SK-N-SH (cell line): Measurements from ENCODE around the gene PPP1R1A. TPM values are rescaled to one million over a fixed set of nuclear protein-coding genes. Genes with fewer than 3 reads are reported as not detected.

ENCODE experiments used
- CTCF ChIA-PET: fragments of 300-600, 350-600 bp; formaldehyde crosslinking; extraction: SDS; loops from one replicate; lab custom pipeline; 2021; lab: Yijun Ruan, JAX
- POLR2A ChIA-PET: fragments of 350-600 bp; sonication (Branson Sonifier 250); formaldehyde crosslinking; extraction: SDS; loops from one replicate; lab custom pipeline; 2020; ENCODE audit warnings: antibody characterized with exemption, inconsistent platforms; lab: Yijun Ruan, JAX
- DNase-seq: peaks from one replicate; pipeline ENCODE4 v3.0.0; 2012
- H2AFZ ChIP-seq: fragments of 200-600 bp; sonication (generic); 2 replicates; pipeline ENCODE4 v1.8.1; 2016; ENCODE audit warnings: antibody characterized with exemption, mild to moderate bottlenecking, low read depth
- H3F3A ChIP-seq: fragments of 200-600 bp; sonication (generic); replicated peaks from 2 replicates; pipeline ENCODE3; 2016; ENCODE audit warnings: antibody characterized with exemption, mild to moderate bottlenecking; ENCODE audit not compliant: insufficient read depth
- H3K27ac ChIP-seq, 2 experiments: fragments of 200-500 bp in 1 of 2; fragments of 200-600 bp in 1 of 2; sonication (Bioruptor generic) in 1 of 2; sonication (generic), shearing (Covaris generic) in 1 of 2; 2 replicates each; pipeline versions ENCODE4 v1.5.1 to v1.6.1; 2014 to 2016; ENCODE audit warnings: low read depth in 2 of 2, inconsistent platforms in 1 of 2, low read length in 1 of 2, mild to moderate bottlenecking in 1 of 2, mixed read lengths in 1 of 2
- H3K27me3 ChIP-seq: fragments of 200-600 bp; sonication (generic), shearing (Covaris generic); 2 replicates; pipeline ENCODE4 v1.6.1; 2016; ENCODE audit warnings: mixed run types; ENCODE audit not compliant: insufficient read depth
- H3K36me3 ChIP-seq, 2 experiments: fragments of 200-500 bp in 1 of 2; fragments of 200-600 bp in 1 of 2; sonication (Bioruptor generic) in 1 of 2; sonication (generic) in 1 of 2; replicated peaks in 1 of 2; 2 replicates each; pipeline versions ENCODE3 to v1.5.1; 2014 to 2016; ENCODE audit warnings: low read length in 1 of 2, mild to moderate bottlenecking in 1 of 2; ENCODE audit not compliant: insufficient read depth in 2 of 2, control insufficient read depth in 1 of 2
- H3K4me1 ChIP-seq, 2 experiments: fragments of 200-500 bp in 1 of 2; fragments of 200-600 bp in 1 of 2; sonication (Bioruptor generic) in 1 of 2; sonication (generic), shearing (Covaris generic) in 1 of 2; 2 replicates each; pipeline versions ENCODE4 v1.5.1 to v1.6.1; 2014 to 2016; ENCODE audit warnings: low read depth in 1 of 2, low read length in 1 of 2, mixed run types in 1 of 2; ENCODE audit not compliant: insufficient read depth in 2 of 2, control insufficient read depth in 1 of 2
- H3K4me2 ChIP-seq: fragments of 200-600 bp; sonication (generic), shearing (Covaris generic); 2 replicates; pipeline ENCODE4 v1.6.1; 2017; ENCODE audit warnings: mixed run types
- H3K4me3 ChIP-seq, 2 experiments: fragments of 200-500 bp in 1 of 2; fragments of 200-600 bp in 1 of 2; sonication (Bioruptor generic) in 1 of 2; sonication (generic), shearing (Covaris generic) in 1 of 2; 2 replicates each; pipeline versions ENCODE4 v1.5.1 to v1.8.1; 2014 to 2016; ENCODE audit warnings: low read depth in 2 of 2, inconsistent platforms in 1 of 2, low read length in 1 of 2, mild to moderate bottlenecking in 1 of 2, mixed read lengths in 1 of 2, moderate library complexity in 1 of 2
- H3K79me2 ChIP-seq: fragments of 200-600 bp; sonication (generic); 2 replicates; pipeline ENCODE4 v1.8.1; 2017; ENCODE audit warnings: mild to moderate bottlenecking; ENCODE audit not compliant: insufficient read depth
- H3K9ac ChIP-seq: fragments of 200-600 bp; sonication (generic); 2 replicates; pipeline ENCODE4 v1.6.1; 2017; ENCODE audit warnings: mixed run types
- H3K9me2 ChIP-seq: fragments of 200-600 bp; sonication (generic); 2 replicates; pipeline ENCODE4 v1.6.1; 2017; ENCODE audit warnings: mixed run types
- H3K9me3 ChIP-seq: fragments of 200-600 bp; sonication (generic); 2 replicates; pipeline ENCODE4 v1.6.1; 2017; ENCODE audit warnings: mixed run types, mild to moderate bottlenecking, moderate library complexity
- H4K20me1 ChIP-seq: fragments of 200-600 bp; sonication (generic); 2 replicates; pipeline ENCODE4 v1.6.1; 2017; ENCODE audit warnings: mild to moderate bottlenecking, mixed run types; ENCODE audit not compliant: insufficient read depth
- CHD2 ChIP-seq: fragments of 150-350 bp; IDR thresholded peaks from 2 replicates; pipeline ENCODE4 v1.6.1; 2018; ENCODE audit warnings: low read length; ENCODE audit not compliant: partially characterized antibody
- ELF1 ChIP-seq: IDR thresholded peaks from 2 replicates; pipeline ENCODE4 v1.4.0; 2012
- EP300 ChIP-seq, 2 experiments: IDR thresholded peaks; 2 replicates each; pipeline versions ENCODE4 v1.4.0 to v1.6.1; 2012; ENCODE audit warnings: borderline replicate concordance in 1 of 2, low read depth in 1 of 2, low read length in 1 of 2
- FOXJ3 ChIP-seq: sonication (generic); formaldehyde crosslinking; IDR thresholded peaks from 2 replicates; pipeline ENCODE4 v1.5.1; 2020; ENCODE audit warnings: mild to moderate bottlenecking, missing genetic modification reagents
- FOXM1 ChIP-seq: IDR thresholded peaks from 2 replicates; pipeline ENCODE4 v1.4.0; 2012; ENCODE audit warnings: low read depth, mild to moderate bottlenecking
- GATA2 ChIP-seq: sonication (generic); formaldehyde crosslinking; IDR thresholded peaks from 2 replicates; pipeline ENCODE4 v1.5.0; 2020; ENCODE audit warnings: mild to moderate bottlenecking, missing genetic modification reagents
- JUND ChIP-seq: IDR thresholded peaks from 2 replicates; pipeline ENCODE4 v1.4.0; 2012
- MXI1 ChIP-seq: IDR thresholded peaks from 2 replicates; pipeline ENCODE4 v1.6.1; 2012; ENCODE audit warnings: mild to moderate bottlenecking, low read depth, low read length, improper control_type of control experiment
- NRF1 ChIP-seq: IDR thresholded peaks from 2 replicates; pipeline ENCODE4 v1.6.1; 2012; ENCODE audit warnings: low read depth, mild to moderate bottlenecking, low read length
- POLR2AphosphoS5 ChIP-seq: IDR thresholded peaks from 2 replicates; pipeline ENCODE4 v1.6.1; 2012; ENCODE audit warnings: low read depth, low read length
- RFX5 ChIP-seq: IDR thresholded peaks from 2 replicates; pipeline ENCODE4 v1.6.1; 2012; ENCODE audit warnings: mild to moderate bottlenecking, improper control_type of control experiment, low read length
- SIN3A ChIP-seq: IDR thresholded peaks from 2 replicates; pipeline ENCODE4 v1.6.1; 2012; ENCODE audit warnings: low read depth, mild to moderate bottlenecking, low read length, moderate library complexity, borderline replicate concordance
- SMC3 ChIP-seq: IDR thresholded peaks from 2 replicates; pipeline ENCODE4 v1.6.1; 2012; ENCODE audit warnings: low read depth, low read length, improper control_type of control experiment
- TCF12 ChIP-seq: IDR thresholded peaks from 2 replicates; pipeline ENCODE4 v1.4.0; 2012
- WGBS: methylation state at CpG from one replicate; pipeline ENCODE4 v1.1.6; 2017; ENCODE audit warnings: low lambda C conversion rate; 5-methylcytosine and 5-hydroxymethylcytosine counted together
- polyA plus RNA-seq, 3 experiments: library from polyadenylated mRNA; depleted of rRNA; stranded (reverse); fragments of >200 nt; gene quantifications; 2 replicates each; pipeline ENCODE4 v1.2.3, GENCODE V29; 2012
- TF ChIP-seq, protein P1 (sequence below): fragments of 200-600 bp; sonication (generic); IDR thresholded peaks from 2 replicates; pipeline ENCODE4 v1.6.1; 2017; ENCODE audit warnings: antibody characterized with exemption, mild to moderate bottlenecking, moderate library complexity
- TF ChIP-seq, protein P2 (sequence below): fragments of 150-350 bp; IDR thresholded peaks from 2 replicates; pipeline ENCODE4 v1.6.1; 2016; ENCODE audit warnings: mild to moderate bottlenecking, low read depth, low read length
- TF ChIP-seq, protein P3 (sequence below): fragments of 150-350 bp; IDR thresholded peaks from 2 replicates; pipeline ENCODE4 v1.6.1; 2017; ENCODE audit warnings: antibody characterized with exemption, low read length, low read depth, borderline replicate concordance
- TF ChIP-seq, protein P4 (sequence below): IDR thresholded peaks from 2 replicates; pipeline ENCODE4 v1.4.0; 2012; ENCODE audit warnings: low read depth

The PPP1R1A gene
- polyA plus RNA-seq, 1 of the 3 experiments (the other 2 are of a cell fraction): not detected

DNA sequence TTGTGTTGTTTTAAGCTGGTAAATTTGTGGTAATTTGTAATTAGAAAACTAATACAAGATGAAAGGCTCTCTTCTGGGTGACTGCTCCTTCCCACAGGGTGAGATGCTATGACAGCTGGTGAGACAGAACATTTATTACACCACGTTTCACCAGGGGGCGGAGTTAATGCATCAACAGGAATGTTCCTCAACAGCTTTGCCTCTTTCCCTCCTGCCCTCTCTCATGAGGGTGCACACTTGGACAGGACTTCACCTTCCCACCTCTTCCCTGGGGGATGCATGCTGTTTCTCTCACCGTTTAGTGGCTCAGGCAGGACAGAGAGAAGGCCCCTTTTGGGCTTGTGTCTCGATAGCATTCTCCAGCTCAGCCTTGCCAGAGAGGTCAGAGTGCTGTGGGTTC is 13.4 kb upstream of the PPP1R1A start:
- H3K27ac ChIP-seq: no peak overlapping the region
- 4% methylated on average over 4 of the region's 4 CpGs for WGBS
- H4K20me1 ChIP-seq: no peaks in the 10 kb centered on the region
- H3K4me2 ChIP-seq: no peak overlapping the region
- H3K4me3 ChIP-seq: no peak overlapping the region
- no peaks in the 10 kb centered on the region for H3K36me3 ChIP-seq
- ChIA-PET POLR2A (no interaction called here), CTCF (interaction anchor here (0.7 to 1.5 kb wide), 5 partner anchors 9 to 162 kb away, joined by 3 to 5 read pairs (median 4); no protein-coding TSS in a partner anchor)
- no peaks in the 10 kb centered on the region for H3K9me2 ChIP-seq
- peaks cover 30% of the 10 kb centered on the region; the same call in 1 of the 2 replicates for H3K27me3 ChIP-seq
- no peak for DNase-seq
- no peaks in the 10 kb centered on the region; a peak in 1 of 4 replicates for H3K4me1 ChIP-seq
- no peak overlapping the region for H2AFZ ChIP-seq
- no peak overlapping the region for H3K9ac ChIP-seq
- no peaks in the 10 kb centered on the region for H3F3A ChIP-seq
- no peaks in the 10 kb centered on the region for H3K79me2 ChIP-seq
- no peaks in the 10 kb centered on the region for H3K9me3 ChIP-seq
- TF ChIP-seq FOXM1: no peak
- TF ChIP-seq RFX5: no peak
- no peak for TF ChIP-seq TCF12
- no peak for TF ChIP-seq JUND
- TF ChIP-seq, protein P1, sequence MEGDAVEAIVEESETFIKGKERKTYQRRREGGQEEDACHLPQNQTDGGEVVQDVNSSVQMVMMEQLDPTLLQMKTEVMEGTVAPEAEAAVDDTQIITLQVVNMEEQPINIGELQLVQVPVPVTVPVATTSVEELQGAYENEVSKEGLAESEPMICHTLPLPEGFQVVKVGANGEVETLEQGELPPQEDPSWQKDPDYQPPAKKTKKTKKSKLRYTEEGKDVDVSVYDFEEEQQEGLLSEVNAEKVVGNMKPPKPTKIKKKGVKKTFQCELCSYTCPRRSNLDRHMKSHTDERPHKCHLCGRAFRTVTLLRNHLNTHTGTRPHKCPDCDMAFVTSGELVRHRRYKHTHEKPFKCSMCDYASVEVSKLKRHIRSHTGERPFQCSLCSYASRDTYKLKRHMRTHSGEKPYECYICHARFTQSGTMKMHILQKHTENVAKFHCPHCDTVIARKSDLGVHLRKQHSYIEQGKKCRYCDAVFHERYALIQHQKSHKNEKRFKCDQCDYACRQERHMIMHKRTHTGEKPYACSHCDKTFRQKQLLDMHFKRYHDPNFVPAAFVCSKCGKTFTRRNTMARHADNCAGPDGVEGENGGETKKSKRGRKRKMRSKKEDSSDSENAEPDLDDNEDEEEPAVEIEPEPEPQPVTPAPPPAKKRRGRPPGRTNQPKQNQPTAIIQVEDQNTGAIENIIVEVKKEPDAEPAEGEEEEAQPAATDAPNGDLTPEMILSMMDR: no peak
- TF ChIP-seq, protein P2, sequence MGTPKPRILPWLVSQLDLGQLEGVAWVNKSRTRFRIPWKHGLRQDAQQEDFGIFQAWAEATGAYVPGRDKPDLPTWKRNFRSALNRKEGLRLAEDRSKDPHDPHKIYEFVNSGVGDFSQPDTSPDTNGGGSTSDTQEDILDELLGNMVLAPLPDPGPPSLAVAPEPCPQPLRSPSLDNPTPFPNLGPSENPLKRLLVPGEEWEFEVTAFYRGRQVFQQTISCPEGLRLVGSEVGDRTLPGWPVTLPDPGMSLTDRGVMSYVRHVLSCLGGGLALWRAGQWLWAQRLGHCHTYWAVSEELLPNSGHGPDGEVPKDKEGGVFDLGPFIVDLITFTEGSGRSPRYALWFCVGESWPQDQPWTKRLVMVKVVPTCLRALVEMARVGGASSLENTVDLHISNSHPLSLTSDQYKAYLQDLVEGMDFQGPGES: no peak
- TF ChIP-seq, all 33 proteins: peak for 0

DNA sequence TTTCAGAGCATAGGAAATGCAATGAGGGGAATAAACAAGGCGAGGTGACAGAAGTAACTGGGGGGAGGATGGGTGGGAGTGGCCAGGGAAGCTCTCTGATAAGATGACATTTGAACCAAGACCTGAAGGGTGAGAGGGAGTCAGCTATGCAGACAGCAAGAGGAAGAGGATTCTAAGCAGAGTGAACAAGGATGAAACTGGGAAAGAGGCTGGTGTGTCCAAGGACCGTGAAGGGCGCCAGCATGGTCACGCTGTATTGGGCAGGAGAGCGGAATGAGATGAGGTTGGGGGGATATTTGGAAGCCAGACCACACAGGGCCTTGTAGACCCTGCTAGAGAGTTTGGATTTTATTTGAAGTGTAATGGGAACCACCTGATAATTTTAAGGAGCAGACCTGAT is 10.5 kb upstream of the PPP1R1A start:
- Histone ChIP-seq H3K36me3 (no peaks in the 10 kb centered on the region), H4K20me1 (no peaks in the 10 kb centered on the region), H3K4me3 (no peak overlapping the region), H3K9me3 (no peaks in the 10 kb centered on the region), H3F3A (no peaks in the 10 kb centered on the region), H2AFZ (no peak overlapping the region), H3K4me2 (no peak overlapping the region), H3K9ac (no peak overlapping the region), H3K27me3 (peaks cover 49% of the 10 kb centered on the region; the same call in 1 of the 2 replicates), H3K4me1 (no peaks in the 10 kb centered on the region; a peak in 1 of 4 replicates), H3K9me2 (no peaks in the 10 kb centered on the region), H3K79me2 (no peaks in the 10 kb centered on the region), H3K27ac (no peak overlapping the region)
- TF ChIP-seq, protein P3, sequence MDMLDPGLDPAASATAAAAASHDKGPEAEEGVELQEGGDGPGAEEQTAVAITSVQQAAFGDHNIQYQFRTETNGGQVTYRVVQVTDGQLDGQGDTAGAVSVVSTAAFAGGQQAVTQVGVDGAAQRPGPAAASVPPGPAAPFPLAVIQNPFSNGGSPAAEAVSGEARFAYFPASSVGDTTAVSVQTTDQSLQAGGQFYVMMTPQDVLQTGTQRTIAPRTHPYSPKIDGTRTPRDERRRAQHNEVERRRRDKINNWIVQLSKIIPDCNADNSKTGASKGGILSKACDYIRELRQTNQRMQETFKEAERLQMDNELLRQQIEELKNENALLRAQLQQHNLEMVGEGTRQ: no peak
- TF ChIP-seq FOXJ3 (CRISPR knock-in tag) (no peak), RFX5 (no peak), GATA2 (CRISPR knock-in tag) (no peak), ELF1 (no peak), SIN3A (no peak), MXI1 (no peak), EP300 (IDR thresholded peaks at IDR 0.05; ENCODE audit: borderline replicate concordance in 1 of 2, low read depth in 1 of 2, low read length in 1 of 2) (no peak), TCF12 (no peak), POLR2AphosphoS5 (no peak), SMC3 (no peak), CHD2 (no peak), NRF1 (no peak)
- TF ChIP-seq, protein P2: no peak
- TF ChIP-seq, protein P4, sequence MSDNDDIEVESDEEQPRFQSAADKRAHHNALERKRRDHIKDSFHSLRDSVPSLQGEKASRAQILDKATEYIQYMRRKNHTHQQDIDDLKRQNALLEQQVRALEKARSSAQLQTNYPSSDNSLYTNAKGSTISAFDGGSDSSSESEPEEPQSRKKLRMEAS: no peak
- CTCF ChIA-PET: interaction anchor here (0.7 kb wide), 1 partner anchor 469 kb away, joined by 3 read pairs; no protein-coding TSS in a partner anchor
- POLR2A ChIA-PET: no interaction called here
- 10% methylated on average over 5 of the region's 5 CpGs for WGBS
- no peak for DNase-seq
